Naive thymus-derived CD4-positive, alpha-beta T cell (primary cell): ENCODE measurements around the gene LDLRAD4. TPM values are rescaled to one million over a fixed set of nuclear protein-coding genes. Genes with fewer than 3 reads are reported as not detected.
A peak's percentile ranks its signal among the peaks of the same experiment; 100 is the strongest.

Experiments used
- ATAC-seq: fragments of 150-1000 bp; cut with Tn5 transposase; 2 replicates; pipeline ENCODE4 v1.10.0; 2021; ENCODE audit warnings: mild to moderate bottlenecking, moderate library complexity
- CTCF ChIA-PET: fragments of 350-600 bp; sonication (Branson Sonifier 250); formaldehyde crosslinking; loops from one replicate; lab custom pipeline; 2021; ENCODE audit warnings: antibody characterized with exemption; lab: Charles Lee
- POLR2A ChIA-PET: fragments of 350-600 bp; sonication (Branson Sonifier 250); formaldehyde crosslinking; loops from one replicate; lab custom pipeline; 2021; ENCODE audit warnings: antibody characterized with exemption, inconsistent platforms; lab: Charles Lee
- DNase-seq, 9 donors: peaks; one replicate each; pipeline versions ENCODE4 v3.0.0 to v3.0.0-alpha.2; 2020 to 2022; ENCODE audit warnings: mixed read lengths in 1 of 9
- H3K27ac ChIP-seq: one replicate; pipeline ENCODE4 v1.7.0; 2013; ENCODE audit warnings: mild to moderate bottlenecking, low read depth, low read length, moderate library complexity
- H3K27me3 ChIP-seq, 2 donors: one replicate each; pipeline ENCODE4 v1.7.0; 2013; ENCODE audit warnings: low read length in 2 of 2, mild to moderate bottlenecking in 2 of 2, moderate library complexity in 2 of 2; ENCODE audit not compliant: control insufficient read depth in 2 of 2, insufficient read depth in 2 of 2
- H3K36me3 ChIP-seq, 3 experiments: 1 replicate in 2 of 3; 2 replicates in 1 of 3; pipeline ENCODE4 v1.7.0; 2013; ENCODE audit warnings: low read length in 3 of 3, mild to moderate bottlenecking in 3 of 3, moderate library complexity in 1 of 3; ENCODE audit not compliant: insufficient read depth in 3 of 3, control insufficient read depth in 2 of 3
- H3K4me1 ChIP-seq, 2 donors: one replicate each; pipeline ENCODE4 v1.7.0; 2013; ENCODE audit warnings: low read length in 2 of 2, mild to moderate bottlenecking in 2 of 2, moderate library complexity in 1 of 2; ENCODE audit not compliant: control insufficient read depth in 2 of 2, insufficient read depth in 2 of 2
- H3K4me3 ChIP-seq: 2 replicates; pipeline ENCODE4 v1.7.0; 2013; ENCODE audit warnings: mild to moderate bottlenecking, low read length
- H3K9me3 ChIP-seq, 3 experiments: 1 replicate in 2 of 3; 2 replicates in 1 of 3; pipeline ENCODE4 v1.7.0; 2013; ENCODE audit warnings: low read length in 3 of 3; ENCODE audit not compliant: control insufficient read depth in 2 of 3
- H3K27ac Mint-ChIP-seq, 9 donors: one replicate each; pipeline ENCODE4 v1.8.0; 2020 to 2022; ENCODE audit warnings: mixed read lengths in 9 of 9, mild to moderate bottlenecking in 8 of 9, moderate library complexity in 5 of 9, inconsistent platforms in 2 of 9
- H3K27me3 Mint-ChIP-seq, 5 donors: one replicate each; pipeline ENCODE4 v1.8.0; 2021 to 2022; ENCODE audit warnings: mixed read lengths in 5 of 5, mild to moderate bottlenecking in 1 of 5
- H3K36me3 Mint-ChIP-seq, 5 donors: one replicate each; pipeline ENCODE4 v1.8.0; 2020 to 2022; ENCODE audit warnings: mixed read lengths in 5 of 5, mild to moderate bottlenecking in 3 of 5, inconsistent platforms in 1 of 5
- H3K4me1 Mint-ChIP-seq, 7 donors: one replicate each; pipeline ENCODE4 v1.8.0; 2020 to 2022; ENCODE audit warnings: mixed read lengths in 7 of 7, mild to moderate bottlenecking in 3 of 7, inconsistent platforms in 1 of 7
- H3K4me3 Mint-ChIP-seq, 10 donors: one replicate each; pipeline ENCODE4 v1.8.0; 2020 to 2022; ENCODE audit warnings: mild to moderate bottlenecking in 10 of 10, mixed read lengths in 10 of 10, moderate library complexity in 6 of 10, inconsistent platforms in 2 of 10
- H3K9me3 Mint-ChIP-seq, 11 donors: one replicate each; pipeline ENCODE4 v1.8.0; 2020 to 2022; ENCODE audit warnings: mixed read lengths in 11 of 11, mild to moderate bottlenecking in 4 of 11, inconsistent platforms in 1 of 11, moderate library complexity in 1 of 11
- intact Hi-C, 2 donors: fragments of 100-400 bp; cut with micrococcal nuclease; formaldehyde crosslinking; loops; one replicate each; pipeline ENCODE4 v1.15.1; 2023
- polyA plus RNA-seq, 2 donors: library from polyadenylated mRNA; unstranded; fragments of 300-500 nt; fragmentation: Illumina TruSeq; gene quantifications; one replicate each; pipeline ENCODE4 v1.2.3, GENCODE V29; 2021
- total RNA-seq, 6 experiments: library from RNA in 5 of 6; stranded (reverse) in 5 of 6; gene quantifications; 1 replicate in 5 of 6; 2 replicates in 1 of 6; pipeline ENCODE4 v1.2.3 and lab custom pipeline; 2021 to 2026

Gene LDLRAD4
- total and polyA plus RNA-seq, 7 experiments from 2014 or later, result 13.0 to 84.3 (median 53.7) TPM

DNA sequence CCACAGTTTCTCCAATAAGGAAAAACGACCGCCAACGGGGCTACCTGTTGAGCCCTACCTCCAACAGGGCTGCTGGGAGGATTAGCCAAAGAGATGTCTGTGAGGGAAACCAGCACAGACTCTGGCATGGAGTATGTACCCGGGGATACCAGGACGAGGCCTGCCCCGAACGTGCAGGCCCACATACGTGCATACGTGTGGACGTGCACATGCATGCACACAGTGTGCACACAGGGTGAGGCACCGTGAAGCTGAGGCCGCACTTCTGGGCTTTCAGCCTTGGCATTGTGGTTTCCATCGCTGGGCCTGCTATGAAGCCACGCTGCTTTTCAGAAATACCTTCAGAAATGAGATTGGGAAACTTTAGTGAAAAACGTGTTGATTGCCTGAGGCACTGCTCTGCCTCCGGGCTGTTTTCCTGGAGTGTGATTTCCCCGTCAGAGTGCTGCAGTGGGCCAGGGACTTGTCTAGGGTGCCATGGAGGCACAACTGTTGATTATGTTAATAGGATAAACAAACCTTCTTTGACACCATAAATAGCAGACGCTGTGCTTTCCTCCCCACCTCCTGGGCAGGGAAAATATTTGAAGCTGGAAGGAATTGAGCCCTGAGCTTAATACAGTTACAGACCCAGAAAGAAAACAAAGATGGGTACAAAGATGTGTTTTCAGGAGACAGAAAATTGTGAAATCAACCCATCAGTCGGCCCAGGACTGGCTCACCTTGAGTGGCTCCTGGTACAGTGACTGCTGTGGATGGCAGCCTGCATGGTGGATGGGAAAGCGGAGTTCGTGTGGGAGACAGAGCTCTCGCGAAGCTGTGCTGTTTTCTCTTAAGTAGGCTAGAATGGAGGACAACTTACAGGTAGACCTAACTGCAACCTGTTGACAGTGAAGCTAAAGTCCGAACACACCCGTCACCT, 325.5 kb downstream of the LDLRAD4 start:
- peaks cover 14 to 50% (median 29%) of the 10 kb centered on the region in 7 donors for H3K4me1 Mint-ChIP-seq
- H3K4me3 Mint-ChIP-seq, result no peak overlapping the region
- Histone ChIP-seq H3K4me1 (peaks cover 11 to 20% of the 10 kb centered on the region in 2 donors), H3K27me3 (no peaks in the 10 kb centered on the region), H3K9me3 (no peaks in the 10 kb centered on the region), H3K4me3 (no peak overlapping the region), H3K27ac (no peak overlapping the region), H3K36me3 (peaks cover 0 to 15% (median 0%) of the 10 kb centered on the region in 3 experiments)
- CTCF ChIA-PET, result no interaction called here
- no peaks in the 10 kb centered on the region for H3K27me3 Mint-ChIP-seq
- POLR2A ChIA-PET, result interaction anchor here (0.6 kb wide), 1 partner anchor 326 kb away, joined by 3 read pairs; no protein-coding TSS in a partner anchor
- intact Hi-C loops, result no loop called here
- ATAC-seq (no peak), DNase-seq (no peak)
- H3K36me3 Mint-ChIP-seq, result peaks cover 7 to 46% (median 13%) of the 10 kb centered on the region in 5 donors
- peak overlapping the region in 5 of 9 donors; percentile 26 to 85 (median 59) for H3K27ac Mint-ChIP-seq
- H3K9me3 Mint-ChIP-seq, result peaks cover 0 to 2% (median 0%) of the 10 kb centered on the region in 11 donors

DNA sequence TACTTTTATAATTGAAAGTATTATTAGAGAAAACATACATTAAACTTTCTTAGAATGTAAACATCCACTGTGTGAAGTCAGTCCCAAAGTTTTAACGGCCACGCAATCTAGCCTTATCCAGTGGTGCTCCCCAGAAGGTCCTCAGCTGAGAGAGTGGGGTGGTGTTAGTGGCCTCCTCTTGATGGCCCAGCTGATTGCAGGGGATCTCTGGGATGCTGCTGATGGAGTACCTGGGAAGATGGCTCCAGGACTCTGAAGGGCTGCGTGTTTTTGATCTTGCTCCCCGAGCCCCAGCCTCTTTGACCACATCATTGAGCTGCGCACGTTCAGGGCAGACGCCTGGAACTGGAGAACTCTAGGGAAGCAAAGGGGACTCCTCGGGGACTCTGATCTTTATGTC, 326.4 kb downstream of the LDLRAD4 start:
- no peaks in the 10 kb centered on the region for H3K27me3 Mint-ChIP-seq
- no peak overlapping the region for H3K4me3 ChIP-seq
- DNase-seq, result no peak
- ATAC-seq, result no peak
- H3K4me1 ChIP-seq, result peaks cover 4 to 13% of the 10 kb centered on the region in 2 donors
- peaks cover 0 to 2% (median 0%) of the 10 kb centered on the region in 11 donors for H3K9me3 Mint-ChIP-seq
- CTCF ChIA-PET, result no interaction called here
- H3K27ac ChIP-seq, result no peak overlapping the region
- intact Hi-C loops, result no loop called here
- no peaks in the 10 kb centered on the region for H3K27me3 ChIP-seq
- H3K9me3 ChIP-seq, result no peaks in the 10 kb centered on the region
- H3K36me3 ChIP-seq, result peaks cover 0 to 15% (median 0%) of the 10 kb centered on the region in 3 experiments
- no peak overlapping the region for H3K4me3 Mint-ChIP-seq
- peaks cover 7 to 41% (median 23%) of the 10 kb centered on the region in 7 donors for H3K4me1 Mint-ChIP-seq
- peak overlapping the region in 1 of 9 donors; percentile 26 for H3K27ac Mint-ChIP-seq
- H3K36me3 Mint-ChIP-seq, result peaks cover 7 to 51% (median 21%) of the 10 kb centered on the region in 5 donors
- POLR2A ChIA-PET, result no interaction called here

DNA sequence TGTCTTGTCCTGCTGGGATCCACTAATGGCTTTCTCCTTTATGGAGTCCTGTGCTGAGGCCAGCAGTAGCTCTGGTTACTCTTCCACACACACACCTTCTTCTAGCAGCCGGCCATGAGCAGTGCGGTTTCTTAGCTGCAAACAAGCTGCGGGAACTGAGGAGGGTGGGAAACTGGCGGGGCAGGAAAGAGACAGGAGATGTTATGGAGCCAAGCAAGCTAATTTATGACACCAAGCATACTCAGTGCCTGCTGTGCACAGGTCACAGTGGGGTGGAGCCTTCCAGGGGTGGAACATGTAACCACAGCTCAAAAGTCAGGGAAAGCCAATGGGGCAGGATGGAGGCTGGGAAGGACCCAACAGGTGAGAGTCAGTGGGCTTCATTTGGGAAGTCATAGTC, 327.0 kb downstream of the LDLRAD4 start:
- ChIA-PET CTCF (no interaction called here), POLR2A (no interaction called here)
- Histone ChIP-seq H3K4me1 (peaks cover 0 to 7% of the 10 kb centered on the region in 2 donors), H3K27me3 (no peaks in the 10 kb centered on the region), H3K36me3 (peaks cover 0 to 15% (median 0%) of the 10 kb centered on the region in 3 experiments), H3K9me3 (no peaks in the 10 kb centered on the region), H3K27ac (no peak overlapping the region), H3K4me3 (no peak overlapping the region)
- Mint-ChIP-seq H3K27ac (peak overlapping the region in 2 of 9 donors; percentile 26 to 33), H3K9me3 (peaks cover 0 to 2% (median 0%) of the 10 kb centered on the region in 11 donors), H3K36me3 (peaks cover 7 to 53% (median 22%) of the 10 kb centered on the region in 5 donors), H3K4me3 (no peak overlapping the region), H3K4me1 (peaks cover 2 to 36% (median 21%) of the 10 kb centered on the region in 7 donors), H3K27me3 (no peaks in the 10 kb centered on the region)
- ATAC-seq (no peak), DNase-seq (no peak)
- intact Hi-C loops, result no loop called here

DNA sequence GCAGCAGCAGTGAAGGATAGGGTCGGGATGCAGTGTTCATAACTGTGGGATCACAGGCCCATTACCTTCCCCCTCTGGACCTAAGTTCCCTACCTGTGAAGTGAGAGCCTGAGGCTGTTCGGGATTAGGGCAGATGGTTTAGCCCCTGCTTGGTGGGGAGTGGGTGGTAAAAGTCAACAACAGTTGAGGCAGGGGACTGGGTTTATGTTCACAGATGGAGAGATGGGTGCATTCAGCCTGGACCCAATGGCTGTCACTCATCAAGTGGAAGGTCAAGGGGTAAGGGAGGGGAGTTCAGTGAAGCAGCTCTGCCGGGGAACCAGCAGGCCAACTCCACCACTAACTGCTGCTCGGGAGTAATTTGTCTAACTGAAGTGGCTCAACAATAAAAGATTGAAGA, 327.4 kb downstream of the LDLRAD4 start:
- Mint-ChIP-seq H3K27me3 (no peaks in the 10 kb centered on the region), H3K4me1 (peaks cover 0 to 31% (median 18%) of the 10 kb centered on the region in 7 donors), H3K27ac (peak overlapping the region in 1 of 9 donors; percentile 33), H3K36me3 (peaks cover 7 to 54% (median 20%) of the 10 kb centered on the region in 5 donors), H3K9me3 (peaks cover 0 to 2% (median 0%) of the 10 kb centered on the region in 11 donors), H3K4me3 (no peak overlapping the region)
- no peak overlapping the region for H3K4me3 ChIP-seq
- POLR2A ChIA-PET, result no interaction called here
- DNase-seq, result no peak
- H3K36me3 ChIP-seq, result peaks cover 0 to 15% (median 0%) of the 10 kb centered on the region in 3 experiments
- intact Hi-C loops, result no loop called here
- H3K9me3 ChIP-seq, result no peaks in the 10 kb centered on the region
- CTCF ChIA-PET, result no interaction called here
- no peak for ATAC-seq
- no peak overlapping the region for H3K27ac ChIP-seq
- H3K4me1 ChIP-seq, result peaks cover 0 to 3% of the 10 kb centered on the region in 2 donors
- no peaks in the 10 kb centered on the region for H3K27me3 ChIP-seq

DNA sequence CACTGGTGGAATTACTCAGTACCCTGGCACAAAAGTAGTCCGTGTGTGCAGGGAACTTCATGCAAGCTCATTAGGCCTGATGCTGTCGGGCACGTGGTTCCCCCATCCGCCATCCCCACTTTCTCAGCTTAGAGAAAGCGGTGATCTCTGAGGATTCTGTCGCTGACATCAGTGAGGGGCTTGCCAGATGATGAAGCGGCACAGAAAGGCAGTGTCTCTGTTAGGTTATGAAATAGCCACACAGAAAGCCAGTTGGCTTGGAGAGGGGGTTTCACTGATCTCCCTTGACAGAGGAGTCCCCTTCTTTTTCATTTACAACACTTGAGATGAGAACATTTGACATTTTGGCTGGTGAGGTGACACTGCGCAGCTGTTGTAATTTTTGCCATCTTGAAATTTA, 328.1 kb downstream of the LDLRAD4 start:
- no peaks in the 10 kb centered on the region for H3K4me1 ChIP-seq
- no peaks in the 10 kb centered on the region for H3K27me3 Mint-ChIP-seq
- H3K27ac ChIP-seq, result no peak overlapping the region
- intact Hi-C loops, result no loop called here
- H3K27ac Mint-ChIP-seq, result no peak overlapping the region
- H3K36me3 ChIP-seq, result peaks cover 0 to 15% (median 0%) of the 10 kb centered on the region in 3 experiments
- H3K9me3 ChIP-seq, result no peaks in the 10 kb centered on the region
- ATAC-seq, result no peak
- peaks cover 7 to 58% (median 20%) of the 10 kb centered on the region in 5 donors for H3K36me3 Mint-ChIP-seq
- ChIA-PET POLR2A (interaction anchor here (0.9 kb wide), 1 partner anchor 241 kb away, joined by 3 read pairs; no protein-coding TSS in a partner anchor), CTCF (no interaction called here)
- no peak overlapping the region for H3K4me3 ChIP-seq
- H3K4me3 Mint-ChIP-seq, result no peak overlapping the region
- H3K4me1 Mint-ChIP-seq, result peaks cover 0 to 31% (median 20%) of the 10 kb centered on the region in 7 donors
- DNase-seq, result no peak
- H3K9me3 Mint-ChIP-seq, result peaks cover 0 to 2% (median 0%) of the 10 kb centered on the region in 11 donors
- no peaks in the 10 kb centered on the region for H3K27me3 ChIP-seq

DNA sequence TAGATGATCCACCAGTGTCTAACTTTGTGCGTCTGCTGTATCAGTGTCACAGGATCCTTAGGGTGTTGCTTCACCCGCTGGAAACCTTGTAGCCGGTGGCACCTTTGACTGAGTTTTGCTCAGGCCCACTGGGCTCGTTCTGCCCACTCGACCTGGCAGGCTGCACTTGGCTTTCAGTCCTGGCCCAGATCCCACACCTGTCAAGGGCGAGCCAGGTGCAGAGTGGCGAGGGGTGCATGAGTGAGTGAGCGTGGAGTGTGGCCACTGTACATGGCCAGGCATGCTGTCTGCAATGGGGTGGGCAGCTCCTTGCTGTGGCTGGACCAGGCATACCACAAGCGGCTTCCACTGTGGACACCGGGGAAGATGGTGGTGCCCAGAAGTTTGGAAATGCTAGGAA, 328.8 kb downstream of the LDLRAD4 start:
- H3K27ac Mint-ChIP-seq, result no peak overlapping the region
- H3K4me3 Mint-ChIP-seq, result no peak overlapping the region
- peaks cover 0 to 2% (median 0%) of the 10 kb centered on the region in 11 donors for H3K9me3 Mint-ChIP-seq
- ATAC-seq (no peak), DNase-seq (no peak)
- POLR2A ChIA-PET, result interaction anchor here (0.9 kb wide), 1 partner anchor 242 kb away, joined by 3 read pairs; no protein-coding TSS in a partner anchor
- Histone ChIP-seq H3K27me3 (no peaks in the 10 kb centered on the region), H3K27ac (no peak overlapping the region), H3K4me1 (no peaks in the 10 kb centered on the region), H3K36me3 (peaks cover 0 to 12% (median 0%) of the 10 kb centered on the region in 3 experiments), H3K4me3 (no peak overlapping the region), H3K9me3 (no peaks in the 10 kb centered on the region)
- no peaks in the 10 kb centered on the region for H3K27me3 Mint-ChIP-seq
- CTCF ChIA-PET, result no interaction called here
- peaks cover 0 to 29% (median 21%) of the 10 kb centered on the region in 7 donors for H3K4me1 Mint-ChIP-seq
- intact Hi-C loops, result no loop called here
- peaks cover 7 to 55% (median 20%) of the 10 kb centered on the region in 5 donors for H3K36me3 Mint-ChIP-seq
